K562 (cell line): Measurements from ENCODE around the gene ADAR. TPM values are rescaled to one million over a fixed set of nuclear protein-coding genes. Genes with fewer than 3 reads are reported as not detected.

ENCODE experiments used
- ATAC-seq: fragments of 200-7000 bp; cut with Tn5 transposase; 3 replicates; pipeline ENCODE4 v1.9.1; 2020; ENCODE audit warnings: moderate library complexity
- BruUV-seq: library from RNA; stranded (reverse); fragments of 400-500 nt; replicated peaks from 2 replicates; lab custom pipeline; 2021; lab: Mats Ljungman, UMichigan
- CTCF ChIA-PET: fragments of 300-600 bp; formaldehyde crosslinking; extraction: SDS; loops from one replicate; lab custom pipeline; 2021; ENCODE audit warnings: low intra/inter-chr PET ratio; lab: Yijun Ruan, JAX
- POLR2A ChIA-PET: fragments of 300-600, 350-650 bp; sonication (Branson Sonifier 250); formaldehyde crosslinking; extraction: SDS; loops from one replicate; lab custom pipeline; 2021; ENCODE audit warnings: antibody characterized with exemption, inconsistent platforms; lab: Yijun Ruan, JAX
- DNase-seq, 4 experiments: peaks; one replicate each; pipeline versions ENCODE4 v3.0.0 to v3.0.0-alpha.2; 2011 to 2018; ENCODE audit warnings: low spot score in 3 of 4, mixed read lengths in 3 of 4; ENCODE audit errors: extremely low read depth in 1 of 4
- FAIRE-seq: peaks from 2 replicates; lab custom pipeline; 2011; peaks lifted over from hg19 to GRCh38; lab: Jason Lieb, UNC
- H2AFZ ChIP-seq: 2 replicates; pipeline ENCODE4 v1.6.0; 2011; ENCODE audit warnings: low read depth, low read length, control low read depth, inconsistent platforms
- H3K27ac ChIP-seq: fragments of 200-600 bp; 3 replicates; pipeline ENCODE4 v1.8.0; 2011; ENCODE audit warnings: low read depth, mild to moderate bottlenecking, control low read depth, inconsistent platforms, low read length, moderate library complexity, mixed read lengths; ENCODE audit errors: extremely low read depth
- H3K27me3 ChIP-seq, 2 experiments: fragments of 300-600 bp in 1 of 2; 2 replicates in 1 of 2; 3 replicates in 1 of 2; pipeline versions ENCODE4 v1.6.0 to v1.8.0; 2011; ENCODE audit warnings: inconsistent platforms in 2 of 2, low read length in 2 of 2, mild to moderate bottlenecking in 1 of 2, mixed read lengths in 1 of 2, moderate library complexity in 1 of 2; ENCODE audit not compliant: control insufficient read depth in 2 of 2, insufficient read depth in 2 of 2
- H3K36me3 ChIP-seq: fragments of 300-600 bp; 3 replicates; pipeline ENCODE4 v1.8.0; 2011; ENCODE audit warnings: mild to moderate bottlenecking, low read length, inconsistent platforms; ENCODE audit not compliant: control insufficient read depth, insufficient read depth
- H3K4me1 ChIP-seq, 2 experiments: fragments of 200-600 bp in 1 of 2; replicated peaks in 1 of 2; 2 replicates in 1 of 2; 3 replicates in 1 of 2; pipeline versions ENCODE4 v1.5.1 to v1.8.0; 2011; ENCODE audit warnings: inconsistent platforms in 2 of 2, low read length in 2 of 2, mild to moderate bottlenecking in 1 of 2, mixed read lengths in 1 of 2, moderate library complexity in 1 of 2; ENCODE audit not compliant: control insufficient read depth in 2 of 2, insufficient read depth in 2 of 2
- H3K4me2 ChIP-seq: 2 replicates; pipeline ENCODE4 v1.6.1; 2011; ENCODE audit warnings: low read length, control low read depth, inconsistent platforms, mixed read lengths; ENCODE audit not compliant: insufficient read depth
- H3K4me3 ChIP-seq: fragments of 200-600 bp; sonication (generic), shearing (Covaris generic); 2 replicates; pipeline ENCODE4 v1.5.1; 2016; ENCODE audit warnings: control low read depth, inconsistent platforms
- H3K79me2 ChIP-seq: fragments of 200-600 bp; 3 replicates; pipeline ENCODE4 v1.8.0; 2011; ENCODE audit warnings: low read length, inconsistent platforms; ENCODE audit not compliant: control insufficient read depth, insufficient read depth
- H3K9ac ChIP-seq, 2 experiments: 2 replicates each; pipeline versions ENCODE4 v1.6.0 to v1.6.1; 2011; ENCODE audit warnings: low read depth in 2 of 2, low read length in 2 of 2, control low read depth in 1 of 2, inconsistent platforms in 1 of 2, mild to moderate bottlenecking in 1 of 2, mixed read lengths in 1 of 2; ENCODE audit not compliant: insufficient read depth in 1 of 2
- H3K9me1 ChIP-seq: one replicate; pipeline ENCODE4 v1.6.0; 2011; ENCODE audit warnings: inconsistent platforms, mild to moderate bottlenecking, low read length, moderate library complexity; ENCODE audit not compliant: control insufficient read depth, insufficient read depth
- H3K9me3 ChIP-seq: replicated peaks from 2 replicates; pipeline ENCODE4 v1.5.1; 2011; ENCODE audit warnings: low read depth, low read length, inconsistent platforms; ENCODE audit not compliant: control insufficient read depth, insufficient read depth
- H4K20me1 ChIP-seq: replicated peaks from 2 replicates; pipeline ENCODE4 v1.6.1; 2011; ENCODE audit warnings: low read length, inconsistent platforms, mixed read lengths; ENCODE audit not compliant: control insufficient read depth, insufficient read depth
- ADNP ChIP-seq: fragments of 200-800 bp; sonication (Bioruptor generic); IDR thresholded peaks from 2 replicates; pipeline ENCODE4 v1.6.1; 2016; ENCODE audit warnings: missing genetic modification characterization, missing compliant biosample characterization
- ARID1B ChIP-seq: fragments of 450-650 bp; IDR thresholded peaks from 2 replicates; pipeline ENCODE4 v1.6.1; 2016; ENCODE audit warnings: antibody characterized with exemption, mild to moderate bottlenecking, inconsistent platforms
- CC2D1A ChIP-seq: fragments of 450-650 bp; IDR thresholded peaks from 2 replicates; pipeline ENCODE4 v1.6.1; 2017; ENCODE audit warnings: mild to moderate bottlenecking
- CCNT2 ChIP-seq: IDR thresholded peaks from 2 replicates; pipeline ENCODE4 v1.6.1; 2011; ENCODE audit warnings: borderline replicate concordance, low read depth, mild to moderate bottlenecking, moderate library complexity, mixed read lengths, low read length; ENCODE audit not compliant: insufficient read length; ENCODE audit errors: extremely low read depth
- CHD4 ChIP-seq: fragments of 200-600 bp; sonication (generic); IDR thresholded peaks from 3 replicates; pipeline ENCODE4 v1.6.1; 2012; ENCODE audit warnings: low read depth, mild to moderate bottlenecking, mixed read lengths, low read length, inconsistent platforms; ENCODE audit not compliant: insufficient read depth, insufficient replicate concordance, poor library complexity, severe bottlenecking
- ESRRB ChIP-seq: fragments of 250-450 bp; sonication (Bioruptor Pico); IDR thresholded peaks from 2 replicates; pipeline ENCODE4 v1.5.0; 2020; ENCODE audit warnings: mild to moderate bottlenecking, moderate library complexity, borderline replicate concordance
- KHSRP ChIP-seq: fragments of 450-650 bp; IDR thresholded peaks from 2 replicates; pipeline ENCODE4 v1.6.1; 2017
- NCOA6 ChIP-seq: fragments of 450-650 bp; IDR thresholded peaks from 2 replicates; pipeline ENCODE4 v1.6.1; 2017; ENCODE audit warnings: mild to moderate bottlenecking
- RBM15 ChIP-seq: fragments of 200-400 bp; formaldehyde crosslinking; IDR thresholded peaks from 2 replicates; pipeline ENCODE4 v1.6.1; 2018; ENCODE audit warnings: mild to moderate bottlenecking, low read length, moderate library complexity; ENCODE audit not compliant: insufficient read depth
- TSHZ1 ChIP-seq: fragments of 250-450 bp; sonication (Bioruptor Pico); IDR thresholded peaks from 2 replicates; pipeline ENCODE4 v1.4.0; 2020; ENCODE audit warnings: mild to moderate bottlenecking, moderate library complexity
- ZBTB7A ChIP-seq: IDR thresholded peaks from 2 replicates; pipeline ENCODE4 v1.6.1; 2011; ENCODE audit warnings: low read depth, mild to moderate bottlenecking, low read length, moderate library complexity, borderline replicate concordance; ENCODE audit not compliant: control insufficient read depth
- ZNF165 ChIP-seq: fragments of 250-450 bp; sonication (Bioruptor Pico); IDR thresholded peaks from 2 replicates; pipeline ENCODE4 v1.4.0; 2020; ENCODE audit warnings: borderline replicate concordance
- WGBS: fragments of 100-300 bp; shearing (Covaris generic); methylation state at CpG from one replicate; pipeline ENCODE4 v1.1.6; 2016; ENCODE audit warnings: low coverage, mixed read lengths; ENCODE audit not compliant: insufficient coverage; ENCODE audit errors: missing lambda C conversion rate; 5-methylcytosine and 5-hydroxymethylcytosine counted together
- in situ Hi-C: fragments of 300-500 bp; cut with MboI; formaldehyde crosslinking; loops from 4 replicates; pipeline ENCODE4 v1.15.0; 2018; ENCODE audit warnings: inconsistent platforms, mixed read lengths
- intact Hi-C: fragments of 100-400 bp; cut with micrococcal nuclease; formaldehyde crosslinking; loops from 2 replicates; pipeline ENCODE4 v1.14.2; 2022
- polyA plus RNA-seq, 8 experiments: library from polyadenylated mRNA; depleted of rRNA in 4 of 8; stranded (reverse) in 5 of 8; unstranded in 3 of 8; fragments of >200 nt; fragmentation: Nextera tagmentation in 2 of 8; fragmentation: Illumina TruSeq in 1 of 8; extraction: Ambion mirVana in 2 of 8; extraction: Trizol in 1 of 8; gene quantifications; 2 replicates each; pipeline versions ENCODE4 v1.2.1 to v1.2.3, GENCODE V29; 2011 to 2014; ENCODE audit warnings: inconsistent platforms in 1 of 8, missing spikeins in 1 of 8
- total RNA-seq, 7 experiments: library from RNA; depleted of rRNA in 6 of 7; stranded (reverse); fragments of >200 nt in 6 of 7; fragmentation: Illumina TruSeq in 2 of 7; extraction: Trizol in 2 of 7; gene quantifications; 2 replicates each; pipeline versions ENCODE4 v1.2.1 to v1.2.3, GENCODE V29; 2011 to 2021; ENCODE audit warnings: low replicate concordance in 1 of 7
- TF ChIP-seq, protein P1 (sequence below): sonication (generic); formaldehyde crosslinking; IDR thresholded peaks from 2 replicates; pipeline ENCODE4 v1.4.0; 2020; ENCODE audit warnings: mild to moderate bottlenecking, missing genetic modification reagents

Gene ADAR
- total and polyA plus RNA-seq, 9 of the 15 experiments (the other 6 are each of a cell fraction or from before 2014, with no cell fraction given) = 30.1 to 123 (median 60.2) TPM

- 0 out of 2 replicates have a peak, but pooled peaks have one; percentile 3 for TF ChIP-seq ARID1B
- no peak for TF ChIP-seq ESRRB
- peak; percentile 81 for TF ChIP-seq CC2D1A
- TF ChIP-seq RBM15 = no peak
- peak; percentile 59; the same call in 1 of the 2 replicates for TF ChIP-seq ZBTB7A
- TF ChIP-seq ADNP = peak; percentile 87
- TF ChIP-seq CCNT2 = no peak
Measured at GRCh38 chr1:154559466-154560044, 48.4 kb downstream of the ADAR start (continued).

DNA sequence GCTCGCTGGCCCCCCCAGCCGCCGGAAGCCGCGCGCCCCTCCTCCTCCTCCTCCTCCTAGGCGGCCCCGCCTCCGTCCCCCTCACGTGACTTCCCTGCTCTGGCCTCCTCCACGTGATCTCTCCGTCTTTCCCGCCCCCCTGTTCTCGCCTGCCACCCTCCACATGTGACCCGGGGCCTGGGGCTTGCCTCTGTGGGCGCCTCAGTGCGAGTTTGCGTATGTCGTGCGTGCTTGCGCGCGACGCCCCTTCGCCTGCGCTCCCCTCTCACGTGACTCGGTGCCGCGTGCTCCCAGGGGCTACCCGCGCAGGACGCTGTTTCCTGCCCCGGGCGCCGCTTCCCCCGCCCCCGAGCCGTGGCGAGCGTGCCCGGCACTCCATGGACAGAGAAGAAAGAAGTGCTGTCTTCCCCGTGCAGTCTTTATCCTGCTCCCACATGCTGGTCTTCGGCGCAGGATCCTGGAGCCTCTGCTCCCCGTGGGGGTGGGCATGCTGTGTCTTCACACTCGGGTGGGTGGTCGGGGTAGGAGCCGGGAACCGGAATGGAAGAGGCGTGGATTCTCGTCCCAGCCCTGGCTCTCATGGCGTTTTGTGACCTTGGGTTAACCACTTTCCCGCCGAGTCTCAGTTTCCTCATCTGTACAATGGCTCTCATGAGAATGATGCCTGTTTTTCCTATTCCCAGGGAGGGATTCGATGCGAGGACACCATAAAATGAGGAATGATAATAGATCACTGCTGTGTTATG lies 49.1 kb downstream of the ADAR start:
- FAIRE-seq = peak; percentile 86
- ATAC-seq = peak; percentile 94
- Histone ChIP-seq H2AFZ (peak overlapping the region; percentile 95), H3K9ac (peak overlapping the region; percentile 73 to 95), H3K27ac (peak overlapping the region; percentile 82), H3K9me1 (no peaks in the 10 kb centered on the region), H3K4me1 (peaks cover 18 to 21% of the 10 kb centered on the region in 2 experiments; a peak in 4 of 5 replicates), H3K4me3 (peak overlapping the region; percentile 82), H4K20me1 (no peaks in the 10 kb centered on the region), H3K36me3 (peaks cover 24% of the 10 kb centered on the region), H3K27me3 (peaks cover 2 to 9% of the 10 kb centered on the region in 2 experiments; a peak in 1 of 5 replicates), H3K79me2 (peaks cover 27% of the 10 kb centered on the region), H3K4me2 (peak overlapping the region; percentile 82), H3K9me3 (no peaks in the 10 kb centered on the region)
- ChIA-PET CTCF (interaction anchor here (0.6 to 2.8 kb wide), 10 partner anchors 13 to 525 kb away, joined by 3 to 19 read pairs (median 4); no protein-coding TSS in a partner anchor), POLR2A (interaction anchor here (0.6 to 1.0 kb wide), 3 partner anchors 17 to 314 kb away, joined by 3 read pairs; no protein-coding TSS in a partner anchor)
- in situ Hi-C loops (loop anchor here (5.0 kb wide), 1 partner anchor 72 kb away; no protein-coding TSS in a partner anchor), intact Hi-C loops (loop anchor here (1.0 to 5.0 kb wide), 7 partner anchors 110 to 528 kb away; partner anchors contain the start of genes EFNA4, PMVK and ZBTB7B)
- DNase-seq = peak; percentile 94 to 98 (median 96)
- BruUV-seq = TSS peak; percentile 91
- WGBS = under 1% methylated on average over 33 of the region's 57 CpGs
- TF ChIP-seq ZNF165 (CRISPR knock-in tag) (no peak), CHD4 (peak; percentile 72), KHSRP (0 out of 2 replicates have a peak, but pooled peaks have one; percentile 36), TSHZ1 (CRISPR knock-in tag) (no peak), NCOA6 (peak; percentile 94)
- TF ChIP-seq, protein P1, sequence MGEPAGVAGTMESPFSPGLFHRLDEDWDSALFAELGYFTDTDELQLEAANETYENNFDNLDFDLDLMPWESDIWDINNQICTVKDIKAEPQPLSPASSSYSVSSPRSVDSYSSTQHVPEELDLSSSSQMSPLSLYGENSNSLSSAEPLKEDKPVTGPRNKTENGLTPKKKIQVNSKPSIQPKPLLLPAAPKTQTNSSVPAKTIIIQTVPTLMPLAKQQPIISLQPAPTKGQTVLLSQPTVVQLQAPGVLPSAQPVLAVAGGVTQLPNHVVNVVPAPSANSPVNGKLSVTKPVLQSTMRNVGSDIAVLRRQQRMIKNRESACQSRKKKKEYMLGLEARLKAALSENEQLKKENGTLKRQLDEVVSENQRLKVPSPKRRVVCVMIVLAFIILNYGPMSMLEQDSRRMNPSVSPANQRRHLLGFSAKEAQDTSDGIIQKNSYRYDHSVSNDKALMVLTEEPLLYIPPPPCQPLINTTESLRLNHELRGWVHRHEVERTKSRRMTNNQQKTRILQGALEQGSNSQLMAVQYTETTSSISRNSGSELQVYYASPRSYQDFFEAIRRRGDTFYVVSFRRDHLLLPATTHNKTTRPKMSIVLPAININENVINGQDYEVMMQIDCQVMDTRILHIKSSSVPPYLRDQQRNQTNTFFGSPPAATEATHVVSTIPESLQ (CRISPR knock-in tag) = peak; percentile 97
